ENCODE results near the gene SLC35E2B.
"Not testable (repeated sequence)": the region's sequence is repeated elsewhere in the genome, so short reads cannot be mapped to it uniquely, and the experiment has no call there.

SLC35E2B gene

GRCh38 chr1:1638528-1638927, 54.1 kb downstream of the SLC35E2B start:
- DNase-seq (ENCODE audit: low spot score), result not testable (repeated sequence)

GRCh38 chr1:1637479-1637875, 55.1 kb downstream of the SLC35E2B start:
- DNase-seq (ENCODE audit: low spot score), result not testable (repeated sequence)

- not testable (repeated sequence) for DNase-seq (ENCODE audit: low spot score)
These were observed 55.7 kb downstream of the SLC35E2B start for GRCh38 chr1:1636621-1637478.

- not testable (repeated sequence) for DNase-seq (ENCODE audit: low spot score)
These were observed 58.0 kb downstream of the SLC35E2B start for GRCh38 chr1:1634613-1635012.

- DNase-seq (ENCODE audit: low spot score), result not testable (repeated sequence)
These were observed 59.2 kb downstream of the SLC35E2B start for GRCh38 chr1:1633409-1633808.

- no peak for DNase-seq (ENCODE audit: low spot score)
These were observed 60.7 kb downstream of the SLC35E2B start, which contains the start of gene MMP23B for GRCh38 chr1:1631782-1632420. MMP23B (plus strand) TSS chr1:1632173; CDS start chr1:1632219, 46 bp downstream.

GRCh38 chr1:1630965-1631781, 61.4 kb downstream of the SLC35E2B start:
- DNase-seq (ENCODE audit: low spot score), result no peak

GRCh38 chr1:1630191-1630964, 62.2 kb downstream of the SLC35E2B start:
- DNase-seq (ENCODE audit: low spot score), result no peak

- no peak for DNase-seq (ENCODE audit: low spot score)
These were observed 63.0 kb downstream of the SLC35E2B start for GRCh38 chr1:1629430-1630190.

GRCh38 chr1:1628754-1629429, 63.7 kb downstream of the SLC35E2B start:
- DNase-seq (ENCODE audit: low spot score), result no peak

GRCh38 chr1:1627829-1628753, 64.5 kb downstream of the SLC35E2B start:
- DNase-seq (ENCODE audit: low spot score), result no peak

- DNase-seq (ENCODE audit: low spot score), result peak; percentile 11
These were observed 65.2 kb downstream of the SLC35E2B start for GRCh38 chr1:1627261-1627828.

- no peak for DNase-seq (ENCODE audit: low spot score)
These were observed 66.1 kb downstream of the SLC35E2B start for GRCh38 chr1:1626207-1627141.

GRCh38 chr1:1625824-1626206, 66.8 kb downstream of the SLC35E2B start:
- DNase-seq (ENCODE audit: low spot score), result no peak

GRCh38 chr1:1625404-1625775, 67.2 kb downstream of the SLC35E2B start:
- no peak for DNase-seq (ENCODE audit: low spot score)

- DNase-seq (ENCODE audit: low spot score), result no peak
These were observed 67.9 kb downstream of the SLC35E2B start for GRCh38 chr1:1624443-1625403.

Measured in SW480 (cell line).